ENCODE results near the gene SLC9A7.
"Not testable (repeated sequence)": the region's sequence is repeated elsewhere in the genome, so short reads cannot be mapped to it uniquely, and the experiment has no call there.

The SLC9A7 gene

DNA sequence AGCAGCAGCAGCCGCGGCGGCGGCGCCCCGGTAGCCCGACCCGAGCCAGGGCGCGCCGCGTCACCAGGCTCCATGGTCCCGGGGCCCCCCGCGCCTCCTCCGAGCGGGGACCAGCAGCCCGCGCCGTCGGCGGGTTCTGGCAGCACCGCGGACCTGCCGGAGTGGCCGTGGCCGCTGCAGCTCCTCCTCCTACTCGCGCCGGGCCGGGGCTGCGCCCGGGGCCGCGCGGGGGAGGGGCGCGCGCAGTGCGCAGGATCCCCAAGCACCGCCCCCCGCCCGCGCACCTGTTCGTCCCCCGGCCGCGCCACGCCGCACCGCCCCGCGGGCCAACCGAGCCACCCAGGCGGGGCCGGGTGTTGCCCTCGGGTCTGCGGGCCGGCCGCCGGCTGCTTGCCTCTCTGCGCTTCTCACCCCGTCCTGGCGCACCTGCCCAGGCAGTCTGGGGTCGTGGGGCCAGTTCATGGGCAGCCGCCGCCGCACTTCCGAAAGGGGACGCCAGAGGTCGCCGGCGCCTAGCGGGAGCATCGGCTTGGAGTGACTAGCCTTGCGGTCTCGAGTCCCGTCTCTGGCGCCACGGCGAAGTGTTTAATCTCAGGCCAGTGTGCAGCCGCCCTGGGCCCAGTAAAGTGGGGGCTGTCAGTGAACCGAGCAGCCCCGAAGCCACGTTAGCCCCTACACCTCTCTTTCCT is at the start of gene SLC9A7:
Gene SLC9A7 (minus strand): TSS at position 163 of the 689 bp plus-strand sequence. CDS start 89 bp downstream, at position 74.
- DNase-seq (ENCODE audit: low spot score), result peak; percentile 26

DNA sequence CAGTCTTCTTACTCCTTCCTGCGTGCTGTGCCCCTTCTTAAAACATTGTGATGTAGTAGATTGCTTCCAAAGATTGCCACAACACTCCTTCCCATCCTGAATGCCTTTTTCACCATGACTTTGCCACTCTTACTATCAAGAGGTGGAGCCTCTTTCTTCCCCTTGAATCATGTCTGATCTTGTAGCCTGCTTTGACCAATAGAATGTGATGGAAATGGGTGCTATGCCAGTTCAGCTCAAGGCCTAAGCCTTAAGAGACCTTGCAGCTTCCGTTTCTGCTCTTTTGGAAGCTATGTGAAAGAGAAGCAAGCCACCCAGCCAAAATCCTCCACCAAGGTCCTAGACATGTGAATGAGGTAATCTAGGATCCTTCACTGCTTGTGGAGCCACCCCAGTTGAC is 46.4 kb upstream of the SLC9A7 start:
- DNase-seq (ENCODE audit: low spot score), result no peak

DNA sequence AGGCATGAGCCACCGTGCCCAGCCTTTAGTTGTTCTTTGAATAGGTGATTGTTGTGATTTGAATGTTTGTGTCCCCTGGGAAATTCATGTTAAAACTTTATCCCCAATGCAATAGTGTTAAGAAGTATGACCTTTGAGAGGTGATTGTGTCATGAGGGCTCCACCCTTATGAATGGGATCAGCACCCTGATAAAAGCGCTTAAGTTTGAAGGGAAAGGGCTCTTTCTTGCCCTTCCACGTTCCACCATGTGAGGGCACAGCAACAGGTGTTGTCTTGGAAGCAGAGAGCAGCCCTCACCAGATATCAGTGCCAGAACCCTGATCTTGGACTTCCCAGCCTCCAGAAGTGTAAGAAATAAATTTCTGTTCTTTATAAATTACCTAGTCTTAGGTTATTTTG is 44.2 kb upstream of the SLC9A7 start:
- no peak for DNase-seq (ENCODE audit: low spot score)

DNA sequence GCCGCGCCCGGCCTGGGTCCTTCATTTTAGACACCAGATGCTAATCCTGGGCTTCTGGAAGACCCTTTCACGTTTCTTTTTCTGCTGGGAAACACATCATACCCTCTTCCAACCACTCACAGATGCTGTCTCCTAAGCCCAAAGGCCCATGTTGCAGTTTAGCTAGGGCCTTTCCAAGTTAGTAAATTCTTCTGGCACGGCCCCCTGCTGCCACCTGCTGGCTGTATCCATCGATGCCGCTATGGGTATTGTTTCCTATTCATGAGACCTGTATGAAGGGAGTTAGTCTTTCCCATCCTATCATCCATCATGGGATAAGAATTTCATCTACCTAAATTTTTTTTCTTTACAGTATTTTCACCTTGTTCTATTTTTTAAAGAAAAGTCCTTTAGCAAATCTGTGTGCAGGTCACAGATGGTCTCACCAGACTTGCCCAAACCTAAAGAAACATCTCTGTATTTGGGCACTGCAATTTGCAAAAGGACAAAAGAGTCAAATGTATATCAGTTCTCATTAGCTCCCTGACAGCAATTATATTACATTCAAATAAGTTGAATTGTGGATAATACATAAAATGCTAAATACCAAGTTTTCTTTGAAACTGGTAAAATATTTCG is 37.8 kb upstream of the SLC9A7 start:
- peak; percentile 57 for DNase-seq (ENCODE audit: low spot score)

DNA sequence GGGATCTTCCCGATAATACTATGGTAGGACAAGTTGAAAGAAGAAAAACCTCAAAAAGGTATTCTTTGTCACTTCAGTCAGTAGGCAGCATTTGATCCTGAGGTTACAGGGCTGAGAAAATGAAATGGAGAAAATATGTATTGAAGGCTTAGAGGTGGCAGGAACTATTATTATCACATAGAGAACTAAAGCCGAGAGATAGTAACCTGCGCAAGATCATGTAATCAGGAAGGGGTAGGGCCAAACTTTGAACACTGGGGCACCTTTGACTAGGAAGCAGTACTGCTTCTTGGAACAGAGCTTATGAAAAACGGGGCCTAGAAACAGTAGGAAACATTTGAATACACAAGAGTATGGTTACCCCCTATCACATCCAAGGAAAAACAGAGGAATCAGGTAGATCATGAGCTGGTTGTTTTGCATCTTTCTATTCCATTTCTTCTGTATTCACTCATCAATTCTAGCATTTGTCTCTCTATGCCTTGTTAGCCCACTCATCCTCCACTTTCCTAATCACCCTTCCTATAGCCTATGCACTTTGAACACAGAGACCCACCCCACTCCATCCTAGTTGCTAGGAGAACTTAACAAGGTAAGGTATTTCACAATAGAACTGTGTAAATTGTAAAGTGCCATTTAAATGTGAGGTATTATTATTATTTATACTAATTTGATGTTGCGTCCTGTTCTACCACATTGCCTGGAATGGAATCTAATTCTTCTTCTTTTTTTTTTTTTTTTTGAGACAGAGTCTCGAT is 34.6 kb upstream of the SLC9A7 start:
- DNase-seq (ENCODE audit: low spot score), result no peak

DNA sequence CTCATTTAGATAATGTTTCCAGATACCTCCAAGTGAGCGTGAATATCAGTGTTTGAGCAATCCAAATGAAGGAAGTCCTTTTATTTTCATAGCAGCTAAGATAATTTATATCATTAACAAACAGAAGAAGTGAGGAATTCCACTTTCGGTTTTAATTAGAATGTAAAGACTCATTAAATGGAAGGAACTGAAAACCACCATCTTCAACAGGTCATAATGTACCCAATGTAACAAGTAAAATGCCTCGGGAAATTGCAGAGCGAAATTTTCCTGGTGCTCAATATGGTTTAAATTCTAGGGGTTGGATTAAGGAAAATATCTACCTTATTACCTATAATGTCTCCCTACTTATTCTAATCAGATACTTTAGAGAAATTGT is 33.9 kb upstream of the SLC9A7 start:
- DNase-seq (ENCODE audit: low spot score), result no peak

DNA sequence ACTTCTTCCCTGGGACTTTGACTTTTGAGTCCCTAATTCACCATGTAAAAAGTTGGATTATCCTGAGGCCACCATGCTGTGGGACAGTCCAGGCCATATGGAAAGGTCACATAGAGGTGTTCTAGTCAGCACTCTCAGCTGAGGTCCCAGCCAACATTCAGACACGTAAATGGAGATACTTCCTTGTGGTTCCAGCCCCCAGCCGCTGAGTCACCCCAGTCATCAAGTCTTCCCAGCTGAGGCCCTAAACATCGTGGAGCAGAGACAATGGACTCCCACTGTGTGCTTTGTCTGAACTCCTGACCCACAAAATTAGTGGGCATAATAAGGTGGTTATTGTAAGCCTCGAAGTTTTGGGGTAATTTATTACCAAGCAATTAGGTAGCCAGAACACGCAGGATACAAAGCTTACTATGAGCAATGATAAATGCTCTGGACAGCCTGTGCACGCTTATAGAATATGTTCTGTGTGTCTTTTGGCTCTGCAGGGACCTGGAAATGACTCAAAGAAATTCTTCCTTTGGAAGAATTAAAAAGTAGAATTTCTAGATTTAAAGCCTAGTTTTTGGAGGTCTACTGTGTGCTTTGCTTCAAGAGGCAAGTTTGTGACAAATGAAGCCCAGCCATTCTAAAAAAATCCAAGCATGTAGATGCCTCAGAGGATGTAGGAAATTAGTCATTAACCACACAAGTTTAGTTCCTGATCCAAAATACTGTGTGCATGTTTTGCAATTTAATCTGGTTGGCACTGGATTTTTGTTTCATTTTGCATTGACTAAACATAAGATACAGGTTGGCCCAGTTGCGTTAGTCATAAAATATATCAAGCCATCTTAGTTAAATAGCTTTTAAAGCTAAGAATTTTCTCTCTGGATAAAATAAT is 33.2 kb upstream of the SLC9A7 start:
- no peak for DNase-seq (ENCODE audit: low spot score)

DNA sequence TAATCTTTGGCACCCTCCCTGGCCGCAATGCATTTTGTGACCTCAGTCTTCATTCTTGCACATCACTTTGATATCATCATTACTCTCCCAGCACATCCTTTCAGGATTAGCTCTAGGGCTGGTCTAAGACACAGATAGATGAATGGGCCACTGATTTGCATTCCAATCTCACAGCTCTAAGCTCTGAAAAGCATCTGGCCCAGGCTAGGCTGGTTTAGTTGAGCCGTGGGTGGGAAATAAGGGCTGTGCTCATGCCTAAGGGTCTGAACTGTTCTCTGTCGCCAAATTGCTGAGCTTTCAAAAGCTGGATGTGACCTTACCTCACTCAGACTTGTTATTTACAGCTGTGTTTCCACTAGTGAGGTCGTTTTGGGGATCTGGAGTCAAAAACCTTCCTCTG is 30.0 kb upstream of the SLC9A7 start:
- no peak for DNase-seq (ENCODE audit: low spot score)

DNA sequence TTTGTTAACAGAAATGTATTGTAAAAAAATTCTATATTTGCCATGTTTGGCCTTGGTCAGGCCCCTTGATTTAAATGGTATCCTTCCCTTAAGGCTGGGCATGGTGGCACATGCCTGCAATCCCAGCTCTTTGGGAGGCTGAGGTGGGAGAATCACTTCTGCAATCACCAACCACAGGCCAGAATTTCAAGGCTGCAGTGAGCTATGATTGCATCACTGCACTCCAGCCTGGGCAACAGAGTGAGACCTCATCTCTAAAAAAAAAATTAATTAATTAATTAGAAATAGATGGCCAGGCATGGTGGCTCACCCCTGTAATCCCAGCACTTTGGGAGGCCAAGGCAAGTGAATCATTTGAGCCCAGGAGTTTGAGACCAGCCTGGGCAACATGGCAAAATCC is 25.5 kb upstream of the SLC9A7 start:
- not testable (repeated sequence) for DNase-seq (ENCODE audit: low spot score)

DNA sequence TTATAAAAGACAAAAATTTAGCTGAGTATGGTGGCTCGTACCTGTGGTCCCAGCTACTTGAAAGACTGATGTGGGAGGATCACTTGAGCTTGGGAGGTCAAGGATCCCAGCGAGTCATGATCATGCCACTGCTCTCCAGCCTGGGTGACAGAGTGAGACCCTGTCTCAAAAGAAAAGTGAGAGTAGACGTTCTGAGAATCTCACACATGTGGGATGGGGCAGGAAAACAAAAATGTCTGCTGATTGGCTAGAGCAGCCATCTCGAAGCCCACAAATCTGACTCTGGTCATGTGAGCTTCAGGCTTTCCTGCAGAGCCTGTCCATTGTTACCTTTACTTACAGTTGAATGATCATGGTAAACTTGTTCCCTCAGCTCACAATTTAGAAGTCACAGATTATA is 23.1 kb upstream of the SLC9A7 start:
- no peak for DNase-seq (ENCODE audit: low spot score)

DNA sequence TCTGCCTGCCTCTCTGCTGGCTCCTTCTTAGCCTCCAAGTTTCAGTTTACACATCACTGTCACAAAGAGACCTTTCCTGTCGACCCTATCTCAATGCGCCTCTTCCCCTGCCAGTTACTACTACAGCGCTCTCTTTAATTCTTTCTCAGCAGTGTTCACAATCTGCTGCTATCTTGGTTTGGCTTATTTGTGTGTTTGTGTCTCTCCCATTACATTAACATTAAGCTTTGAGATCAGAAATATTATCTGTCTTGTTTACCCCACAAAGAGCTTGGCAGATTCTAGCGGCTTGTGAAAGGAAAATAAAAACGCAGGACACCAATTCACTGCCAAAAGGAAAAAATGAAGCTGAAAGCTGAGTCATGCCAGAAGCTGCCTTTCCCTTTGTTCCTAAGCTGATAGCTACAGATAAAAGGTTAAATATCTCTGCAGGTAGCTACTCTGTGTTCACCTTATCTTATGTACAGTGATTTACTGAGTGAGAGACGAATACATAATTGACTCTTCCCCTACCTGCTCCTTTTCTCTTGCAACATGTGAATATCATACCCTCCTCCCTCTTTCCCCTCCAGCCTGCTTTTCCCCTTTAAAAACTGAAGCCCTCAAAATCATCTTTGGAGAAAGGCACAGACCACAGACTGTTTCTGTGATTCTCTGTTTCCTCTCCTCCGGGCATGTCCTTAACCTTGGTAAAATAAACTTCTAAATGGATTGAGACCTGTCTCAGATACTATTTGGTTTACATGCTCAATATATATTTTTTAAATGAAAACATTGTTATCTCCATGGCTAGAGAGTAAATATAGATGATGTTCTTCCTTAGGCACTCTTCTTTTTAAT is 19.3 kb upstream of the SLC9A7 start:
- no peak for DNase-seq (ENCODE audit: low spot score)

DNA sequence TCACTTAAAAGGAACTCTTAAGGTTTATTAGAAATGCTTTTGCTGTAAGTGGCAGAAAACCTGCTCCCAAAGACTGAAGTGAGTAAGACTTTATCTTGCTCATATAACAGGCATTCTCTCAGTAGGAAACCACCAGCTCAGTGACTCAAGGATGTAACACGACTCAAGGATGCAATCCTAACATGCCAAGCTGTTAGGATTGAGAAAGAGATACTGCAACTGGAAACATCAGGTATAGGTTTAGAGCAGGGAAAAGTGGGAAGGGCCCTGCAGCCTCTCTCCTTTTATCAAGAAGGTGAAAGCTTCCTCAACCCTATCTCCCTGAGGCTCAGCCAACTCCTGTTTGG is 11.9 kb upstream of the SLC9A7 start:
- DNase-seq (ENCODE audit: low spot score), result no peak

DNA sequence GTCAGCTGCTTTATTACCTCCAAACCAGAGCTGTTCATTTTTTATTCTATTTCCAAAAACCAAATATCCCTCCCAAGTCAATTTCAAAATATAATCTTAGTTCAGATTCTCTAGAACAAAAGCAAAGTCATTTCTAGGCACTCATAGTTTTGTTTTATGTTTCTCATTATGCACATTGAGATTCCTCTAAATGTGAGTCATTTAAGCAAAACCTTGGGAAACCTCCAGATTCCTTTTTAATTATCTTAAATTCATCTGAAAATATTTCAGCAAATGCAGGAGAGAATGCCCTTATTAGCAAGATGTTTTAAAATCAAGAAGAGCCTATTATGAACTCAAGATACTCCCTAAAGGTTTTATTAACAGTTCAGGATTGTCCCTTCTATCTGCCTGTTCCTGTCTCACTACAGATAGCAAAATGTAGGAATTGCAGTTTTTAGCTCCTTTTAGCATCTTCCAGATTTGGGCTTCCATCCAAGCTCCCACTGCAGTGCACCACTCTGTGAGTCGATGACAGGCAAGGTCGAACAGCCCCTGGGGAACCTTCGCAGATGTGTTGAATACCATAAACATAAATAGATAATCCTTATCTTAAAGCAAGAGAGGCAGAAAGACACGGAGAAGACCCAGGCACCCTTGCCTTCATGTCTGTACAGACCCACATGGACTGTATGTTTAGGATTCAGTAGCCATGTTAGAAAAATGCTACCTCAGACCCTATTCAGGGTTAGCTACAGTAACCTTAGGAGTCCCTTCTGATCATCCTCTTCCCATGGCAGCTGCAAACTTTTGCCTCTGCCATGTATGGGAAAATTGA is 11.3 kb upstream of the SLC9A7 start:
- no peak for DNase-seq (ENCODE audit: low spot score)

DNA sequence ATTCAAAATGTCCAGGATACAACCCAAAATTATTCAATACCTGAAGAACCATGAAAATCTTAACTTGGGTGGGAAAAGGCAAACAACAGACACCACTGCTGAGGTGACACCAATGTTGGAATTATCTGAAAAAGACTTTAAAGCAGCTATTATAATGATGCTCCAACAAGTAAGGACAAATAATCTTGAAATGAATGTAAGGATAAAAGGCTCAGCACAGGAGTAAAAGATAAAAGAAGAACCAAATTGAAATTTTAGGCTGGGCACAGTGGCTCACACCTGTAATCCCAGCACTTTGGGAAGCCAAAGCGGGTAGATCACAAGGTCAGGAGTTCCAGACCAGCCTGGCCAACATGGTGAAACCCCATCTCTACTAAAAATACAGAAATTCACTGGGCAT is 4.0 kb upstream of the SLC9A7 start:
- no peak for DNase-seq (ENCODE audit: low spot score)

DNA sequence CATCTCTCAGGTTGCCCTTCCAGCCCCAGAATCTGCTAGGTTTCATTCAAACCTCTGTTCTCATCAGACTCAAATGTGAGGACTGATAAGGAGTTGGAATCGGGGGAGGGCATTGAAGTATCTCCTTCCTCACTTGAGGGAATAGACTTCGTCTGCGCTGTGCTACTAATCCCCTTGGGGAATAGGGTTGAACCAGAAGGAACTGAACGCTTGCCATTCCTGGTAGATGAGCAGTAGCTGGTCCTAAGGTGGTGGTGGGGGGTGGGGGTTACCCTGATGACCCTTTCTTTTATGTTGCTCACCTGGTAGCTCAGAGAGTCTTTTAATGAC is 692 bp upstream of the SLC9A7 start:
- DNase-seq (ENCODE audit: low spot score), result no peak

DNA sequence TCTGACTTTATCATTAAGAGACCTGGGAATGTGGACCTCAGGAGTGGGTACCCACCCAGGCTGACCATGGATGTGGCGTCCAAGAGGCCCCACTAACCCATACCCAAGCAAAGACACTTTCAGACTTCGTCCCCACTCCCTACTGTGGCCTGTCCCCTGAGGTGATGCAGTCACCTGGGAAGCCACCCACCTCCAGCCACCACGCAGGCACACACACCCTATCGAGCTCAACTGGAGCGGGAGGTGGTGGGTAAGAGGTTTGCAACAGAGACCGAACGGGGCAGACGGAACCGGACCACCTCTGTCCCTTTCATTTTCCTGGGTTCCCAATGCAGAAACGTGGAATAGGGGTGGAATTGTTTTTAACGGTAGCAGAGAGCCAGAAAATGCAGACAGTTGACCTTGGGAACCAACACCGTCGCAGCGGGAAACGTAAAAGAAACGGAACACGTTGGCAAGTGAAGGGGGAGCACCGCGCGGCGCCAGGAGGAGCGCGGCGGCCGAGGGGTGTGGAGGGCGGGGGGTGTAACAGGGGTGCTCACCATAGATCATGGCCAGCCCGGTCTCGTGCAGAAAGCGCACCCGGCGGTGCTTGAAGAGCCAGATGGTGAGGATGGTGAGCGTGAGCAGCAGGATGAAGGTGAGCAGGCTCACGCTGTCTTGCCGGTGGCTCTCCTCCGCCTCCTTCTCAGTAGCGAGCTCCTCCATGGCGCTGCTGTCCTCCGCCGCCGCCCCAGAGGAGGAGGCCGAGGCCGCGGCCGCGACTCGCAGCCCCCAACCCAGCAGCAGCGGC is 559 bp downstream of the SLC9A7 start:
- no peak for DNase-seq (ENCODE audit: low spot score)

DNA sequence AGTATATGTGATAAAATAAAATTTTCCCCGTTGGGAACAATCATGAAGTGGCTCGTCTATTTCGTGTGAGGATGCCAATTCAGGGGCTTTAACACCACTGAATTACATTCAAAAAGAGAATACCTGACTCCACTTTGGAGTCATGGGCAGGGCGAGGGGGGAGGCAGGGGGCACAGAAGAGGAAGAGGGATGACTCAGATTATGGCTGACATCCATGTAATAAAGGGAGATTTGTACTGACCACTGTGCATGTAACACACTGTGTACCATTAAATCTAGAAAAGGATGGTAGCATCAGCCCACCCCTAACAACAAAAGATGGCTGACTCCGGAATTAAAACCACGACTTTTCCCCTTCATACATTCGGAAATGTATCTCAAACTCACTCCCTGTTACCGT is 1.3 kb downstream of the SLC9A7 start:
- no peak for DNase-seq (ENCODE audit: low spot score)

DNA sequence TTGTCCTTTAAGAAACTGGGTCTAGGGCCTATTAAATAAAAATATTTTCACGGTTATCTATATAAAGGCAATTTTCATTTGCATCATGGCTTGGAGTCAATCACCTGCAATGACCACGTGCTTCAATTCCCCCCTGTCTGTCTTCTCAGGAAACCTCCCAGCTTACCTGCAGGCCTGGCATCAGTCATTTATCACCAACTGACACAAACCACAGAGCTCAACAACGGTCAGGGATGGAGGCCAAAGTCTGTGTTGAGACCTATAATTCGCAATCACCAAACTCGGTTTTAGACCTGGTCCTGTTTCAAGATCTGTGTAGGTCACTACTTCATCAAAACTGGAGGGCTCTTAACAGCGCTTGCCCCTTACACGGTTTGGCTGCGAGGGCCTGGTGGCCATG is 1.9 kb downstream of the SLC9A7 start:
- DNase-seq (ENCODE audit: low spot score), result no peak

DNA sequence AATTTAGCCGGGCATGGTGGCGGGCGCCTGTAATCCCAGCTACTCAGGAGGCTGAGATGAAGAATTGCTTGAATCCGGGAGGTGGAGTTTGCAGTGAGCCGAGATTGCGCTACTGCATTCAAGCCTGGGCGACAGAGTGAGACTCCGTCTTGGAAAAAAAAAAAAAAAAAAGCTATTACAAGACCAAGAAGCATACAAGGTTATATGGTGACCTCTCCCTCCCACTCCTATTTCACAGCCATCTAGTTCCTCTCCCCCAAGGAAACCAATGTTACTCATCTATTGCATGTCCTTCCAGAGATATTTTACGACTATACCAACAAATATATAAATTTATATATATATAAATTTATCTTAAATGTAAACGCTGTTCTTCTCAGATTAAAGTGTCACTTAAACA is 3.2 kb downstream of the SLC9A7 start:
- DNase-seq (ENCODE audit: low spot score), result no peak

DNA sequence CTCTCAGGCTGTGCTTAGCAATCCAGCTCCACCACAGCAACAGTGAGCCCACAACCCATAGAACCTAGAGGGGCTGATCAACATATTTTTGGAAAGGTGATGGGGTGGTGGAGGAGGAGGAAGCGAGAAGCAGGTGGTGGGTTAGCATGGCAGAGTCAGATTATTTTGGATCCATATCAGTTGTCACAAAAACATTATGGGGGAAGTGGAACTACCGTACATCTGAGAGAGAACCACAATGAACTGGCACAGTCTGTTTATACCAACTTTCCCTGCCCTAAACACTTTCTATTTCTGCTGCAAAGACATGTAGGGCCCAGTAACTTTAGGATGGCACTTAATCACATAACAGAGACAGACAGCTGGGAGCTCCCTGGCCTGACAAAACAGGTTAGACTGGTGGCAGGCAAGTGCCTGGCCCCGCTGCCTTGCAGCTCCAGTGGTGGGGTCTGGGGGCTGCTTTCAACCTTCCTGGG is 4.3 kb downstream of the SLC9A7 start:
- DNase-seq (ENCODE audit: low spot score), result no peak
